A549 treated with Hydrocortisone at 1 μM for 4 hours (cell line): ENCODE data around the gene DAND5. TPM values are rescaled to one million over a fixed set of nuclear protein-coding genes. Genes with fewer than 3 reads are reported as not detected.

Source experiments
- total RNA-seq: library from RNA; stranded (reverse); fragments of 200-300 nt; extraction: Qiagen RNA extraction; gene quantifications from 5 replicates; pipeline ENCODE4 v1.2.3, GENCODE V29; 2022

The DAND5 gene, protein sequence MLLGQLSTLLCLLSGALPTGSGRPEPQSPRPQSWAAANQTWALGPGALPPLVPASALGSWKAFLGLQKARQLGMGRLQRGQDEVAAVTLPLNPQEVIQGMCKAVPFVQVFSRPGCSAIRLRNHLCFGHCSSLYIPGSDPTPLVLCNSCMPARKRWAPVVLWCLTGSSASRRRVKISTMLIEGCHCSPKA
- 0.07 TPM in 1 of 5 replicates, not detected in the others for total RNA-seq

DNA sequence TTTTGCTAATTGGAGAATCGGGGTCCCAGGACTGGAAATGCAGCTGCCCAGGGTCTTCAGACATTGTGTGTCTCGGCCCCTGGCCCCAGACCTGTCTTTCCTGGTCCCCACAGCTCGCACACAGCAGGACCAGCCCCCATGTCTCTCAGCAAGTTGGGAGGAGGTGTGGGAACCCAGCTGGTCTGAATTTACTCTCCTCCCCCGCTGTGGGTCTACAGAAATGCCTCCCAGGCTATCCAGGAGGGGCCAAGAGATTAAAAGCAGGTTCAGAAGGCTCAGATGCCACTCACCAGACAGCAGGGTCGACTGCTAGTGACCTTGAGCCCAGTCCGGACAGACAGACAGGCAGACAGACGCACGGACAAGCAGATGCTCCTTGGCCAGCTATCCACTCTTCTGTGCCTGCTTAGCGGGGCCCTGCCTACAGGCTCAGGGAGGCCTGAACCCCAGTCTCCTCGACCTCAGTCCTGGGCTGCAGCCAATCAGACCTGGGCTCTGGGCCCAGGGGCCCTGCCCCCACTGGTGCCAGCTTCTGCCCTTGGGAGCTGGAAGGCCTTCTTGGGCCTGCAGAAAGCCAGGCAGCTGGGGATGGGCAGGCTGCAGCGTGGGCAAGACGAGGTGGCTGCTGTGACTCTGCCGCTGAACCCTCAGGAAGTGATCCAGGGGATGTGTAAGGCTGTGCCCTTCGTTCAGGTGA lies at the start of gene DAND5:
Gene DAND5, plus strand, starts transcription at position 285 of the 697 bp plus-strand sequence. Its CDS starts 85 bp downstream, at position 370.

DNA sequence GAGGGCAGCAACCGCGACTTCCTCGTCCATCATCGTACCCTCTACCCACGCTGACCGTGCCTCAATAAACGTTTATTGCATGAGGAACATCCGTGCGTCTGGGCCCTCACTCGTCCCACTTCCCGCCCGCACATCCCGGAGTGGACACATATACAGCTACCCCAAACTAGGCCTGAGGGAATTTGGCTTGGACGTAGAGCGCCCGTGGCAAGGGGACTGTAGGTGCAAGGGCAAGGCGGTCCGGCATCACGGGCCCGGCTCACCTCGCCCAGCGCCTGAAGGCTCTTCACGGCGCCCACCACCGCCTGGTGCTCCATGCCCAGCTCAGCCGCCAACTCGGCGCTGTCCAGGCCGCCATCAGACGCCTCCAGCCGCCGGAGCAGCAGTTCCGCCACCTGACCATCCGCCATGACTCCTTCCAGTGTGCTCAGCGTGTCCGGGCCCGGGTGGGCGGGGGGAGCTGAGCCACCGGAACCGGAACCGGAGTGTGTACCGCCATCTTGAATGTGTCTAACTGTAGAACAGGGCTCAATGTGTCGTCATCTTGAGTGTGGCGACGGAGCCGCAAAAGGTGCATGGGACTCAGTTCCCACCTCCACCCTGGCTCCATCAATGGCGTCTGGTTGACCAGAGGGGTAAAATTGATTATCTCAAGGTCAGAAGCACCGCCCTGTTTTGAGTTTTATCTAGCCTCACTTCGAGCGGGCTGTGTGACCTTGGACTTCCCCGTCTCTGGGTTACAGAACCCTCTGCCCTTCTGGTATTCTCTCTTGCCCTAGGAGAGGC lies 35.9 kb upstream of the DAND5 start, which contains the start of gene FARSA:
Gene FARSA, minus strand, starts transcription at position 425 of the 786 bp plus-strand sequence. Its CDS starts 15 bp downstream, at position 410.

DNA sequence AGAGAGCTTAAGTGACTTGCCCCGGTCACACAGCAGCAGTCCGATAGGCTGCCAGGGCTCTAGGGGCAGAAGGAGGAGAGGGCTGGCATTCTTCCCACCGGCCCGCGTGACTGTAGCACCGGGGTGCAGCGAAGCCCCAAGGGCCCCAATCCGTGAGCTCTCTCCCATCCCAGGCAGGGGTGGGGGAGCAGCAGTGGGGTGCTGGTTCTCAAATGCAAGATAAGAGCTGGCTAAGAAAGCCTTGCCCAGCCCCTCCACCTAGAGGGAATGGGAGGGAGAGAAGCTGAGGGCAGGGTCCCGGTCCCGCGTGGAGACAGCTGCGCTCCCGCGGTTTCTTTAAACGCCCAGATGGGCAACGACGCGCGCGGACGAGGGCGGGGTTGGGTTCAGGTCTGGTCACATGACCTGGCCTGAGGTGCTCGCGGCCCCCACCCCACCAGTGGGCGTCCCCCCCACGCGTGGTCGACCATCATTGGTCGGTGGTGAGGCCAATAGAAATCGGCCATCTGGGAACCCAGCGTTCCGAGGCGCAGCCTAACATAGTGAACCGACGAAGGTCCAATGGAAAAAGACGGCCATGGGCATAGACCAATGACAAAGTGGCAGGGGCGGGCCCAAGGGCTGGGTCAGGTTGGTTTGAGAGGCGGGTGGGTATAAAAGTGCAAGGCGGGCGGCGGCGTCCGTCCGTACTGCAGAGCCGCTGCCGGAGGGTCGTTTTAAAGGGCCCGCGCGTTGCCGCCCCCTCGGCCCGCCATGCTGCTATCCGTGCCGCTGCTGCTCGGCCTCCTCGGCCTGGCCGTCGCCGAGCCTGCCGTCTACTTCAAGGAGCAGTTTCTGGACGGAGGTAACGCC lies 31.2 kb upstream of the DAND5 start, which contains the start of gene CALR:
Gene CALR, plus strand, starts transcription at position 683 of the 852 bp plus-strand sequence. Its CDS starts 71 bp downstream, at position 754.

DNA sequence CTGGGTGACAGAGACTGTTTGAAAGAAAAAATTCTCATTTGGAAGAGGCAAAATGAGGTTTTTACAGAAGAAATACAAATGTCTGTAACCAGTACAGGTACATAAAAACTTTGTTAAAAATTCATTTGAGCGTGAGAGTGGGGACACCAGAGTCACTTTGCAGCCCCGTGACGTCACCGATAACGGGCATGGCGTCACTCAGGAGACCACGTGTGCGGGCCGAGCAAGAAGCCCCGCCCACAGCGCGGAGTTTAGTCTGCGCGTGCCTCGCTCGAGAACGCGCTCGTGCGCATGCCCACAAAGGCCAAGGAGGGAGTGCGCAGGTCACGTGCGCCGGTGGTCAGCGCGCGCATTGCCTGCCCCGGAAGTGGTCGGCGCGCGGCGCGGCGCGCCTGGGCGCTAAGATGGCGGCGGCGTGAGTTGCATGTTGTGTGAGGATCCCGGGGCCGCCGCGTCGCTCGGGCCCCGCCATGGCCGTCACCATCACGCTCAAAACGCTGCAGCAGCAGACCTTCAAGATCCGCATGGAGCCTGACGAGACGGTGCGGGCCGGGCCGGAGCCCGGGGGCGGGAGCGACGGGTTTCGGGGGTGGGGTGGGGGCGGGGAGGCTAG lies 23.8 kb upstream of the DAND5 start, which contains the start of gene RAD23A:
Gene RAD23A, plus strand, starts transcription at position 384 of the 613 bp plus-strand sequence. Its CDS starts 87 bp downstream, at position 471.

DNA sequence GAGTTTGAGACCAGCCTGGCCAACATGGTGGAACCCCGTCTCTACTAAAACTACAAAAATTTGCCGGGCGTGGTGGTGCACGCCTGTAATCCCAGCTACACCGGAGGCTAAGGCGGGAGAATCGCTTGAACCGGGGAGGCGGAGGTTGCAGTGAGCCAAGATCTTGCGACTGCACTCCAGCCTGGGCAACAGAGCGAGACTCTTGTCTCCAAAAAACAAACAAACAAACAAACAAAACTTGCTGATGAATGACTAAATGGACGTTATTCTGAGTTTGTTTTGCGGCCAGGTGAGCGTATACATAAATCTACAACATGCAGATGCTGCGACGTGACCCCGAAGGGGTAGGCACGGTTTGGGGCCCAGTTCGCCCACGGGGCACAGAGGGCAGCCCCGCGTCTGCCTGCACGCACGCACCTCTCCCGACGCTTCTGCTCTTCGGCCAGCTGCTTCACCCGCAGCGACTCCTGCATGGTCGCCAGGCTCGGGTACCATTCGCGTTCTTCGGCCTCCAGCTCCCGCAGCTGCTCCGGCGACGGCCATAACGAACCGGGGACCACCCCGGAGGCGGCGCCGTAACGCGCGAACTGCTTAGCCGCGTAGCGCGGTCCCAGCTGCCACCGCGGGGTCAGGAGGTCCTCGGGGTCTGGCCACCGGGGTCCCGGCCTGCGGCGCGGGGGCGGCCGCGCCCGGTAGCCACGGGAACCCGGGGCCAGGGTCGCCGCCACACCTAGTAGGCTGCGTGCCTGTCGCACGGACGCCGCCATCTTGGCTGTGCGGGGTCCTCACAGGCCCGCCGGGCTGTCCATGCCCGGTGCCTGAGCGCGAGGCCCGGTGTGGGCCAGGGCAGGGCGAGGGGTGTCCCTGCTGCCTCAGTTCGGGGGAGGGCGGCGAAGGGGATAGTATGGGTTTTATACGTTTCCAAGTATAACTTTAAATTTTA lies 12.7 kb upstream of the DAND5 start, which contains the start of gene GADD45GIP1:
Gene GADD45GIP1, minus strand, starts transcription at position 778 of the 943 bp plus-strand sequence. Its CDS starts 11 bp downstream, at position 767.

DNA sequence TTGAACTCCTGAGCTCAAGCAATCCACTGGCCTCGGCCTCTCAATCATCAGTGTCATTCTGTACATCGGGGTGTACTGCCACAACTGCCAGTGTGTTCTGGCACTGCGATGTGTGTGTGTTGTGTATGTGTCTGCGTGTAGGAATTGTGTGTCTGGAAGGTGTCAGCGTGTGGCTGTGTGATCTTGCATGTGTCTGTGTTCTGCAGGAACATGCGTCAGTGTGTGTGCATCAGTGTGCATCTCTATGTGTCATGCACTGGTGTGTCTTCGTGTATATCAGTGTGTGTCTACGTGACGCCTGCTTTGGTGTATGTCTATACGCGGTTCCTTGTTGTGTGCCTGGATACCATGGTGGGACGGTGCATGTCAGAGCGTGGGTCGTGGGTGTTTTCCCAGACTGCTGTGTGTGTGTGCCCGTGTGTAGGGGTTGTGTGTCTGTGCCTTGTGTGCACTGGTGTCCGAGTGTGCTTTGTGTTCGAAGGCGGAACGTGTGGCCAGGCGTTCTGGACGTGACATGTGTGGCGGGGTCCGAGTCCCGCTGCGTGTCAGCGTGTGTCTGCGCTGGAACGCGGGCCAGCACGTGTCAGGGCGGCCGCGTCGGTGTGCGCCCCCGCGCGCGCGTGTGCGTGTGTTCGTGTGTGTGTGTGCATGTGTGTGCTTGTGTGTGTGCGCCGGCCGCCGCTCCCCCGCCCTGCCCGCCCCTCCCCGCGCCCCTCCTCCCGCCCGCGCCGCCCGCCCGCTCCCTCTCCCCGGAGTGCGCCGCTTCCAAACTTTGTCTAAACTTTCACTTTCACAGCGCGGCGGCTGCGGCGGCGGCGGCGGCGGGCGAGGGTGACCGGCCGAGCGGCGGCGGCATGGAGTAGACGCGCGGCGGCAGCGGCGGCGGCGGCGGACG lies 25.6 kb downstream of the DAND5 start, which contains the start of gene NFIX:
Gene NFIX, plus strand, starts transcription at position 775 of the 895 bp plus-strand sequence. CDS start 363 bp downstream, outside the sequence.

Other genes starting within 250 kb of the DAND5 start
- gene TNPO2, start 245.6 kb upstream of the DAND5 start, total RNA-seq: 29.9 to 34.4 TPM (median 32.2 TPM) in 5 replicates
- gene TRIR, start 234.9 kb upstream of the DAND5 start, total RNA-seq: 144 to 206 TPM (median 199 TPM) in 5 replicates
- 81.1 to 107 TPM (median 99.5 TPM) in 5 replicates for gene GET3, start 232.1 kb upstream of the DAND5 start, total RNA-seq
- gene BEST2, start 217.8 kb upstream of the DAND5 start, total RNA-seq: 2.0 to 2.9 TPM (median 2.3 TPM) in 5 replicates
- 9.2 to 11.4 TPM (median 11.1 TPM) in 5 replicates for gene HOOK2, start 194.0 kb upstream of the DAND5 start, total RNA-seq
- gene JUNB, start 178.1 kb upstream of the DAND5 start, total RNA-seq: 123 to 195 TPM (median 161 TPM) in 5 replicates
- gene PRDX2, start 167.8 kb upstream of the DAND5 start, total RNA-seq: 0.48 to 0.90 TPM (median 0.64 TPM) in 5 replicates
- gene THSD8, start 167.5 kb upstream of the DAND5 start, total RNA-seq: 10.3 to 16.4 TPM (median 14.6 TPM) in 4 of 5 replicates, not detected in the other
- gene RNASEH2A, start 163.0 kb upstream of the DAND5 start, total RNA-seq: 33.2 to 47.5 TPM (median 44.6 TPM) in 5 replicates
- gene RTBDN, start 135.0 kb upstream of the DAND5 start, total RNA-seq: 0.15 to 0.33 TPM (median 0.20 TPM) in 5 replicates
- 1.3 to 2.1 TPM (median 1.8 TPM) in 5 replicates for gene MAST1, start 131.1 kb upstream of the DAND5 start, total RNA-seq
- 27.5 to 33.2 TPM (median 30.3 TPM) in 5 replicates for gene DNASE2, start 88.1 kb upstream of the DAND5 start, total RNA-seq
- 0.06 to 0.08 TPM in 2 of 5 replicates, not detected in the others for gene KLF1, start 82.4 kb upstream of the DAND5 start, total RNA-seq
- 8.5 to 11.9 TPM (median 9.3 TPM) in 5 replicates for gene GCDH, start 78.4 kb upstream of the DAND5 start, total RNA-seq
- 0.18 to 0.65 TPM (median 0.44 TPM) in 5 replicates for gene SYCE2, start 50.3 kb upstream of the DAND5 start, total RNA-seq
- 66.6 to 76.5 TPM (median 69.3 TPM) in 5 replicates for gene FARSA, start 35.9 kb upstream of the DAND5 start, total RNA-seq
- gene CALR, start 31.0 kb upstream of the DAND5 start, total RNA-seq: 488 to 572 TPM (median 509 TPM) in 5 replicates
- gene RAD23A, start 23.7 kb upstream of the DAND5 start, total RNA-seq: 74.5 to 80.5 TPM (median 76.9 TPM) in 5 replicates
- 26.3 to 58.4 TPM (median 52.1 TPM) in 5 replicates for gene GADD45GIP1, start 12.4 kb upstream of the DAND5 start, total RNA-seq
- 2.7 to 4.4 TPM (median 4.3 TPM) in 5 replicates for gene NFIX, start 25.9 kb downstream of the DAND5 start, total RNA-seq
- gene LYL1, start 133.3 kb downstream of the DAND5 start, total RNA-seq: 0.67 to 1.1 TPM (median 0.71 TPM) in 5 replicates
- 34.8 to 42.7 TPM (median 36.4 TPM) in 5 replicates for gene TRMT1, start 147.2 kb downstream of the DAND5 start, total RNA-seq
- gene NACC1, start 148.7 kb downstream of the DAND5 start, total RNA-seq: 29.0 to 39.7 TPM (median 38.2 TPM) in 5 replicates
- gene STX10, start 180.8 kb downstream of the DAND5 start, total RNA-seq: 41.0 to 54.7 TPM (median 52.0 TPM) in 5 replicates
- 32.1 to 46.5 TPM (median 41.5 TPM) in 5 replicates for gene IER2, start 180.8 kb downstream of the DAND5 start, total RNA-seq